SK-N-SH (cell line): ENCODE measurements around the gene MGAT5B. TPM values are rescaled to one million over a fixed set of nuclear protein-coding genes. Genes with fewer than 3 reads are reported as not detected.

Source experiments
- CTCF ChIA-PET: fragments of 300-600, 350-600 bp; formaldehyde crosslinking; extraction: SDS; loops from one replicate; lab custom pipeline; 2021; lab: Yijun Ruan, JAX
- POLR2A ChIA-PET: fragments of 350-600 bp; sonication (Branson Sonifier 250); formaldehyde crosslinking; extraction: SDS; loops from one replicate; lab custom pipeline; 2020; ENCODE audit warnings: antibody characterized with exemption, inconsistent platforms; lab: Yijun Ruan, JAX
- DNase-seq: peaks from one replicate; pipeline ENCODE4 v3.0.0; 2012
- H2AFZ ChIP-seq: fragments of 200-600 bp; sonication (generic); 2 replicates; pipeline ENCODE4 v1.8.1; 2016; ENCODE audit warnings: antibody characterized with exemption, mild to moderate bottlenecking, low read depth
- H3F3A ChIP-seq: fragments of 200-600 bp; sonication (generic); replicated peaks from 2 replicates; pipeline ENCODE3; 2016; ENCODE audit warnings: antibody characterized with exemption, mild to moderate bottlenecking; ENCODE audit not compliant: insufficient read depth
- H3K27ac ChIP-seq, 2 experiments: fragments of 200-500 bp in 1 of 2; fragments of 200-600 bp in 1 of 2; sonication (Bioruptor generic) in 1 of 2; sonication (generic), shearing (Covaris generic) in 1 of 2; 2 replicates each; pipeline versions ENCODE4 v1.5.1 to v1.6.1; 2014 to 2016; ENCODE audit warnings: low read depth in 2 of 2, inconsistent platforms in 1 of 2, low read length in 1 of 2, mild to moderate bottlenecking in 1 of 2, mixed read lengths in 1 of 2
- H3K27me3 ChIP-seq: fragments of 200-600 bp; sonication (generic), shearing (Covaris generic); 2 replicates; pipeline ENCODE4 v1.6.1; 2016; ENCODE audit warnings: mixed run types; ENCODE audit not compliant: insufficient read depth
- H3K36me3 ChIP-seq, 2 experiments: fragments of 200-500 bp in 1 of 2; fragments of 200-600 bp in 1 of 2; sonication (Bioruptor generic) in 1 of 2; sonication (generic) in 1 of 2; replicated peaks in 1 of 2; 2 replicates each; pipeline versions ENCODE3 to v1.5.1; 2014 to 2016; ENCODE audit warnings: low read length in 1 of 2, mild to moderate bottlenecking in 1 of 2; ENCODE audit not compliant: insufficient read depth in 2 of 2, control insufficient read depth in 1 of 2
- H3K4me1 ChIP-seq, 2 experiments: fragments of 200-500 bp in 1 of 2; fragments of 200-600 bp in 1 of 2; sonication (Bioruptor generic) in 1 of 2; sonication (generic), shearing (Covaris generic) in 1 of 2; 2 replicates each; pipeline versions ENCODE4 v1.5.1 to v1.6.1; 2014 to 2016; ENCODE audit warnings: low read depth in 1 of 2, low read length in 1 of 2, mixed run types in 1 of 2; ENCODE audit not compliant: insufficient read depth in 2 of 2, control insufficient read depth in 1 of 2
- H3K4me2 ChIP-seq: fragments of 200-600 bp; sonication (generic), shearing (Covaris generic); 2 replicates; pipeline ENCODE4 v1.6.1; 2017; ENCODE audit warnings: mixed run types
- H3K4me3 ChIP-seq, 2 experiments: fragments of 200-500 bp in 1 of 2; fragments of 200-600 bp in 1 of 2; sonication (Bioruptor generic) in 1 of 2; sonication (generic), shearing (Covaris generic) in 1 of 2; 2 replicates each; pipeline versions ENCODE4 v1.5.1 to v1.8.1; 2014 to 2016; ENCODE audit warnings: low read depth in 2 of 2, inconsistent platforms in 1 of 2, low read length in 1 of 2, mild to moderate bottlenecking in 1 of 2, mixed read lengths in 1 of 2, moderate library complexity in 1 of 2
- H3K79me2 ChIP-seq: fragments of 200-600 bp; sonication (generic); 2 replicates; pipeline ENCODE4 v1.8.1; 2017; ENCODE audit warnings: mild to moderate bottlenecking; ENCODE audit not compliant: insufficient read depth
- H3K9ac ChIP-seq: fragments of 200-600 bp; sonication (generic); 2 replicates; pipeline ENCODE4 v1.6.1; 2017; ENCODE audit warnings: mixed run types
- H3K9me2 ChIP-seq: fragments of 200-600 bp; sonication (generic); 2 replicates; pipeline ENCODE4 v1.6.1; 2017; ENCODE audit warnings: mixed run types
- H3K9me3 ChIP-seq: fragments of 200-600 bp; sonication (generic); 2 replicates; pipeline ENCODE4 v1.6.1; 2017; ENCODE audit warnings: mixed run types, mild to moderate bottlenecking, moderate library complexity
- H4K20me1 ChIP-seq: fragments of 200-600 bp; sonication (generic); 2 replicates; pipeline ENCODE4 v1.6.1; 2017; ENCODE audit warnings: mild to moderate bottlenecking, mixed run types; ENCODE audit not compliant: insufficient read depth
- CHD2 ChIP-seq: fragments of 150-350 bp; IDR thresholded peaks from 2 replicates; pipeline ENCODE4 v1.6.1; 2018; ENCODE audit warnings: low read length; ENCODE audit not compliant: partially characterized antibody
- EP300 ChIP-seq, 2 experiments: IDR thresholded peaks; 2 replicates each; pipeline versions ENCODE4 v1.4.0 to v1.6.1; 2012; ENCODE audit warnings: borderline replicate concordance in 1 of 2, low read depth in 1 of 2, low read length in 1 of 2
- EZH2phosphoT487 ChIP-seq: fragments of 200-600 bp; sonication (generic); IDR thresholded peaks from 2 replicates; pipeline ENCODE4 v1.6.1; 2017; ENCODE audit warnings: low read depth, mixed run types, mild to moderate bottlenecking, antibody characterized with exemption, moderate library complexity, borderline replicate concordance
- FOXM1 ChIP-seq: IDR thresholded peaks from 2 replicates; pipeline ENCODE4 v1.4.0; 2012; ENCODE audit warnings: low read depth, mild to moderate bottlenecking
- GABPA ChIP-seq: IDR thresholded peaks from 2 replicates; pipeline ENCODE4 v1.4.0; 2012; ENCODE audit warnings: low read depth, mild to moderate bottlenecking
- GATA2 ChIP-seq: sonication (generic); formaldehyde crosslinking; IDR thresholded peaks from 2 replicates; pipeline ENCODE4 v1.5.0; 2020; ENCODE audit warnings: mild to moderate bottlenecking, missing genetic modification reagents
- IRF3 ChIP-seq: fragments of 150-350 bp; IDR thresholded peaks from 2 replicates; pipeline ENCODE4 v1.6.1; 2016; ENCODE audit warnings: mild to moderate bottlenecking, low read depth, low read length
- MAX ChIP-seq: IDR thresholded peaks from 2 replicates; pipeline ENCODE4 v1.4.0; 2012; ENCODE audit warnings: low read depth
- MEF2A ChIP-seq: IDR thresholded peaks from 2 replicates; pipeline ENCODE4 v1.4.0; 2012; ENCODE audit warnings: low read depth, borderline replicate concordance
- MXI1 ChIP-seq: IDR thresholded peaks from 2 replicates; pipeline ENCODE4 v1.6.1; 2012; ENCODE audit warnings: mild to moderate bottlenecking, low read depth, low read length, improper control_type of control experiment
- NFIC ChIP-seq: IDR thresholded peaks from 2 replicates; pipeline ENCODE4 v1.4.0; 2012; ENCODE audit warnings: borderline replicate concordance
- NRF1 ChIP-seq: IDR thresholded peaks from 2 replicates; pipeline ENCODE4 v1.6.1; 2012; ENCODE audit warnings: low read depth, mild to moderate bottlenecking, low read length
- PBX3 ChIP-seq: IDR thresholded peaks from 2 replicates; pipeline ENCODE4; 2012
- POLR2AphosphoS5 ChIP-seq: IDR thresholded peaks from 2 replicates; pipeline ENCODE4 v1.6.1; 2012; ENCODE audit warnings: low read depth, low read length
- RCOR1 ChIP-seq: fragments of 150-350 bp; IDR thresholded peaks from 2 replicates; pipeline ENCODE4 v1.6.1; 2017; ENCODE audit warnings: antibody characterized with exemption, low read length
- RFX5 ChIP-seq: IDR thresholded peaks from 2 replicates; pipeline ENCODE4 v1.6.1; 2012; ENCODE audit warnings: mild to moderate bottlenecking, improper control_type of control experiment, low read length
- TCF12 ChIP-seq: IDR thresholded peaks from 2 replicates; pipeline ENCODE4 v1.4.0; 2012
- TEAD4 ChIP-seq: IDR thresholded peaks from 2 replicates; pipeline ENCODE4 v1.4.0; 2012; ENCODE audit warnings: mild to moderate bottlenecking, borderline replicate concordance; ENCODE audit not compliant: insufficient read depth
- USF1 ChIP-seq: IDR thresholded peaks from 2 replicates; pipeline ENCODE4 v1.4.0; 2012; ENCODE audit warnings: low read depth, borderline replicate concordance
- YY1 ChIP-seq: IDR thresholded peaks from 2 replicates; pipeline ENCODE4 v1.4.0; 2012; ENCODE audit warnings: low read depth, mild to moderate bottlenecking
- WGBS: methylation state at CpG from one replicate; pipeline ENCODE4 v1.1.6; 2017; ENCODE audit warnings: low lambda C conversion rate; 5-methylcytosine and 5-hydroxymethylcytosine counted together
- polyA plus RNA-seq, 3 experiments: library from polyadenylated mRNA; depleted of rRNA; stranded (reverse); fragments of >200 nt; gene quantifications; 2 replicates each; pipeline ENCODE4 v1.2.3, GENCODE V29; 2012
- TF ChIP-seq, protein P1 (sequence below): IDR thresholded peaks from 2 replicates; pipeline ENCODE4 v1.4.0; 2012; ENCODE audit warnings: low read depth, borderline replicate concordance

Gene MGAT5B
- polyA plus RNA-seq, 1 of the 3 experiments (the other 2 are of a cell fraction): 13.8 TPM

GRCh38 chr17:76905036-76905435, 36.8 kb downstream of the MGAT5B start:
- Histone ChIP-seq H3K79me2 (no peaks in the 10 kb centered on the region), H3F3A (no peaks in the 10 kb centered on the region), H3K9ac (no peak overlapping the region), H3K4me1 (peaks cover 0 to 31% of the 10 kb centered on the region in 2 experiments; a peak in 1 of 4 replicates), H4K20me1 (peaks cover 15% of the 10 kb centered on the region), H3K9me2 (no peaks in the 10 kb centered on the region), H3K4me2 (no peak overlapping the region), H3K36me3 (peaks cover 4 to 7% of the 10 kb centered on the region in 2 experiments), H3K4me3 (no peak overlapping the region), H2AFZ (no peak overlapping the region), H3K9me3 (0 out of 2 replicates have a peak, but pooled peaks cover 4% of the 10 kb centered on the region), H3K27me3 (no peaks in the 10 kb centered on the region), H3K27ac (no peak overlapping the region)
- no peak for TF ChIP-seq GATA2 (CRISPR knock-in tag)
- TF ChIP-seq USF1: no peak
- no peak for TF ChIP-seq CHD2
- no peak for TF ChIP-seq MAX
- TF ChIP-seq, protein P1, sequence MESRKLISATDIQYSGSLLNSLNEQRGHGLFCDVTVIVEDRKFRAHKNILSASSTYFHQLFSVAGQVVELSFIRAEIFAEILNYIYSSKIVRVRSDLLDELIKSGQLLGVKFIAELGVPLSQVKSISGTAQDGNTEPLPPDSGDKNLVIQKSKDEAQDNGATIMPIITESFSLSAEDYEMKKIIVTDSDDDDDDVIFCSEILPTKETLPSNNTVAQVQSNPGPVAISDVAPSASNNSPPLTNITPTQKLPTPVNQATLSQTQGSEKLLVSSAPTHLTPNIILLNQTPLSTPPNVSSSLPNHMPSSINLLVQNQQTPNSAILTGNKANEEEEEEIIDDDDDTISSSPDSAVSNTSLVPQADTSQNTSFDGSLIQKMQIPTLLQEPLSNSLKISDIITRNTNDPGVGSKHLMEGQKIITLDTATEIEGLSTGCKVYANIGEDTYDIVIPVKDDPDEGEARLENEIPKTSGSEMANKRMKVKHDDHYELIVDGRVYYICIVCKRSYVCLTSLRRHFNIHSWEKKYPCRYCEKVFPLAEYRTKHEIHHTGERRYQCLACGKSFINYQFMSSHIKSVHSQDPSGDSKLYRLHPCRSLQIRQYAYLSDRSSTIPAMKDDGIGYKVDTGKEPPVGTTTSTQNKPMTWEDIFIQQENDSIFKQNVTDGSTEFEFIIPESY: no peak
- no peak for TF ChIP-seq TEAD4
- no peak for TF ChIP-seq RFX5
- no peak for TF ChIP-seq NRF1
- no peak for TF ChIP-seq EP300 (IDR thresholded peaks at IDR 0.05; ENCODE audit: borderline replicate concordance in 1 of 2, low read depth in 1 of 2, low read length in 1 of 2)
- no peak for TF ChIP-seq FOXM1
- WGBS: 89% methylated on average over 5 of the region's 8 CpGs
- no peak for DNase-seq
- ChIA-PET POLR2A (no interaction called here), CTCF (interaction anchor here (1.5 to 4.1 kb wide), 2 partner anchors 37 to 151 kb away, joined by 5 to 19 read pairs; partner anchors contain the start of gene MGAT5B)

DNA sequence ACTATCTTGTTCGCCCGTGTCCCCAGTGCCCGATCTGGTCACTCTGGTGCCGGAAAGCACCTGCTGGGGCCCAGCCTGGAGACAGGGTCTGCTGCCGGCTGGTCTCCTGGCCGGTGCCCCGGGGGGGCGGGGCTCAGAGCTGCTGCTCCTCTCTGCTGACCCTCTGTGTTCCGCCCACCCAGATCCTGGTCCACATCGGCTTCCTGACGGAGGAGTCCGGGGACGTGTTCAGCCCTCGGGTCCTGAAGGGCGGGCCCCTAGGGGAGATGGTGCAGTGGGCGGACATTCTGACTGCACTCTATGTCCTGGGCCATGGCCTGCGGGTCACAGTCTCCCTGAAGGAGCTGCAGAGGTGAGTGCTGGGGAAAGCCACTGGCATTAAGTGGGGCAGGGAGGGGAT, 37.6 kb downstream of the MGAT5B start:
- H3K4me1 ChIP-seq: peaks cover 0 to 31% of the 10 kb centered on the region in 2 experiments; a peak in 1 of 4 replicates
- H3K4me2 ChIP-seq: no peak overlapping the region
- H3K27ac ChIP-seq: no peak overlapping the region
- no peak for TF ChIP-seq POLR2AphosphoS5
- TF ChIP-seq YY1: no peak
- no peak for TF ChIP-seq TCF12
- no peak for TF ChIP-seq TEAD4
- TF ChIP-seq GABPA: no peak
- no peak for TF ChIP-seq RCOR1
- TF ChIP-seq PBX3: no peak
- TF ChIP-seq MXI1: no peak
- TF ChIP-seq IRF3: no peak
- TF ChIP-seq MEF2A: no peak
- TF ChIP-seq NFIC: no peak
- TF ChIP-seq EZH2phosphoT487: no peak
- TF ChIP-seq USF1: no peak
- no peaks in the 10 kb centered on the region for H3F3A ChIP-seq
- H3K9ac ChIP-seq: no peak overlapping the region
- CTCF ChIA-PET: interaction anchor here (1.5 to 4.1 kb wide), 2 partner anchors 38 to 151 kb away, joined by 5 to 19 read pairs; partner anchors contain the start of gene MGAT5B
- H3K79me2 ChIP-seq: no peaks in the 10 kb centered on the region
- 82% methylated on average over 11 of the region's 17 CpGs for WGBS
- POLR2A ChIA-PET: no interaction called here
- no peak for DNase-seq
- H3K9me3 ChIP-seq: 0 out of 2 replicates have a peak, but pooled peaks cover 4% of the 10 kb centered on the region
- H4K20me1 ChIP-seq: peaks cover 23% of the 10 kb centered on the region
- H3K4me3 ChIP-seq: no peak overlapping the region
- H3K36me3 ChIP-seq: peaks cover 4 to 7% of the 10 kb centered on the region in 2 experiments
- H3K27me3 ChIP-seq: no peaks in the 10 kb centered on the region
- H2AFZ ChIP-seq: no peak overlapping the region
- H3K9me2 ChIP-seq: no peaks in the 10 kb centered on the region
